HG03457 (cell line): Measurements from ENCODE around the gene FOXJ3.

Source experiments
- ATAC-seq: cut with Tn5 transposase; IDR thresholded peaks from one replicate; pipeline ENCODE4 v1.9.1; 2021; ENCODE audit warnings: moderate number of reproducible peaks; ENCODE audit not compliant: unreplicated experiment

Gene FOXJ3

DNA sequence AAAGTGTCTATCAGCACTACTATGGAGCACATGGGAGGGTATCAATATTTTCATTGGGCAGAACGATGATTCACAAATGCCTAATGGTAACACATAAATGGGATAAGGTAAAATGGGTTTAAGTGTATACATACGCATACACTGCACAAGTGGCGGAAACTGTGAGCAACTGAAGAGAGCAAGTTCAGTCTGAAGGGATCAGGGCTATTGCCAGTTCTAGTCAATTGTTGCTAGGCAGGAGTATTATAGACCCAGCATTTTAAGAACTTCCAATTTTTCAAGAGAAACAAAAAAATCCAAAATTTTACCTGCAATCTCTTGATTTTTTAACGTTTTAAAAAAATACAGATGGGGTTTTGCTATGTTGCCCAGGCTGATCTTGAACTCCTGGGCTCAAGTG is 23.1 kb downstream of the FOXJ3 start:
- no peak for ATAC-seq

DNA sequence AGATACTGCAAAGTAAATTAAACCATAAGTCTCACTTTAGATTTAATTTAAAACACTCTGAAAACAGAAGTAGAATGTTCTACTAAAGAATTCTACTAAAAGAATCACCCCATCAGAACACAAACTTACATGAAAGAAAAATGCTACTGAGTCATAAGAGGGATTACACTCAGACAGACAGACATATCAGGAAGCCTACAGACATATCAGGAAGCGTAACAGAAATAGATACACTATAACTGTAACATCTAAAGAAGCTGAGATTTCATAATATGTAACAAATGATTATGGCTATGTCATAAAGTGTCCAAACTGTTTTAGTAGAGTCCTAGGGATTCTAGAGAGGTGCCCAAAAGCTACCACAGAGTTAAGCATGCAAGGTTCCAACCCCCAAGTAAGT is 23.9 kb downstream of the FOXJ3 start:
- ATAC-seq: no peak

DNA sequence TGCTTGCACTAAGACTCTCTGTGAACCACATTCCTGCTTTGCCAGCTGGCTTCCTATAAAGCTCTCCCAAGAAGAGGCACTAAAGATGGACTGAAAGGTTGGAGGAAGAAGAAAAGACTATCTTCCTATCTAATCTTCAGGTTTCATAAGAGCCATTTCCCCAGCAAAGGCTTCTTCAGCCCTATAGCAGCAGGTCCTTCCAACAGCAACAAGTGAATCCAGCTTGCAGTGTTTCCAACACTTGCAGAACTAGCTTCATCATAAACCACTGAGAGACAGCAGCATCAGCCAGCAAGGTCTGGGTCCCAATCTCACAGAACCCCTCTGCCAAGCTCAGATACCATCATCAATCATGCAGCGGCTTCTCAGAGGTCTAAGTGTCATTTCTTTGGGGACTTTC is 28.1 kb downstream of the FOXJ3 start:
- ATAC-seq: no peak

DNA sequence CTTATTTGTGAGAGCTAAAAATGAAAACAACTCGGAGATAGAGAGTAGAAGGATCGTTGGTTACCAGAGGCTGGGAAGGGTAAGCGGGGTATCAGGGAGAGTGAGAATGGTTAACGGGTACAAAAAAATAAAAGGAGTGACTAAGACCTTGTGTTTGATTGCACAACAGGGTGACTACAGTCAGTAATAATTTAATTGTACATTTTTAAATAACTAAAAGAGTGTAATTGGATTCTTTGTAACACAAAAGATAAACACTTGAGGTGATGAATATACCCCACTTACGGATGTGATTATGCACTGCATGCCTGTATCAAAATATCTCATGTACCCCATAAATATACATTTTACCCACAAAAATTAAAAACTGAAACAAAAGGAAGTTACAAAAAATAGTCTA is 29.4 kb downstream of the FOXJ3 start:
- no peak for ATAC-seq

DNA sequence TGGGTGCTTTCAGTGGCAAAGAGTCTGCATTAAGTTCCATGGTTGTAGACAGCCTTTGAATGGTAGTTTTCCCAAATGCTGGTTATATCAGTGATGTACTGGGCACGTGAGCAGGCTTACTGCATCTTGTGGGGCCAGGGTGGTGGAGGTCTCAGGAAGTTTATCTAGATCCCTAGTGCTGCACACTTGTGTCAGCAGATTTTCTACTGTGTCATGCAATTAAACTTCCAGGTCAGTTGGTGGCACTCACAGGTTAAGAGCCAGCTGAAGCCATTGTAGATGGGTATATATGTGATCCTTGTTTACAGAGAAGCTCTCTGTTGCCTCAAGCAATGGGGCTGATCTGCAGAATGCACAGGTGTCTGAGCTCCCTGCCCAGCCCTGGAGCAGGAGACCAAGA is 33.0 kb downstream of the FOXJ3 start:
- no peak for ATAC-seq

GRCh38 chr1:42298520-42298919 is 36.5 kb downstream of the FOXJ3 start:
- no peak for ATAC-seq

DNA sequence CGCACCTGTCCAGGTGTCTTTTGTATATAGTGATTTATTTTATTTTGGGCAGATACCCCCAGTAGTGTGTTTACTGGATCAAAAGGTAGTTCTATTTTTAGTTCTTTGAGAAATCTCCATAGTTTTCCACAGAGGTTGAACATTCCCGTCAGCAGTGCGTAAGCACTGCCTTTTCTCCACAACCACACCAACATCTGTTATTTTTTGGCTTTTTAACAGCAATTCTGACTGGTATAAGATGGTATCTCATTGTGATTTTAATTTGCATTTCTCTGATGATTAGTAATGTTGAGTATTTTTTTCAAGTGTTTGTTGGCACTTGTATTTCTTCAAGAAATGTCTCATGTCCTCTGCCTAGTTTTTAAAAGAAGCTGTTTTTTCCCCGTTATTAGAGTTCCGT is 39.2 kb downstream of the FOXJ3 start:
- ATAC-seq: no peak

- ATAC-seq: no peak
These were observed 44.9 kb downstream of the FOXJ3 start for GRCh38 chr1:42290130-42290529.

DNA sequence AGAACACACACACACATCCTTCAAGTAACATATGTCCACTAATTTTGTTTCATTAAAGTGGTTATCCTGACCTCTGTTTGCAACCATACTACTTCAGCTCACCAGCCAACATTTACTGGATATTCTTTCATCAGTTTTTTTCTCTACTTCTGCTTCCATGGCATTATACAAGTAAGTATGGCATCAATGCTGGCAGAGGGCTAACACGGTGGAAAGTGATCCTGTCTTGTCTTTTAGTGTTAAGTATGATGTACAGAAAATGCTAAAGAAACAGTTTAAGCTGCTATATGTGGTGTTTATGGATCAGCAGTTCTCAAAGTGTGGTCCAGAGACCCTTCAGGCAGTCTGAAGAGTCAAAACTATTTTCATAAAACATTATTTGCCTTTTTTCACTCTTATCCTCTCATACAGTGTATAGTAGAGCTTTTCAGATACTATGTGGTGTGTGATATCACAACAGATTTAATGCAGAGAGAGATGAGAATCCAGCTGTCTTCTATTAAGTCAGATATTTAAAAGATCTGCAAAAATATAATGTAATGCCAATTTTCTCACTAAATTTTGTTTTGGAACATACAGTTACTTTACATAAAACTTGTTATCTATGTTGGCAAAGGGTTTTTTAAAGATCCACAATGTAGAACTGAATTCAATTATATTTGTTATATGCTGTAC is 46.6 kb downstream of the FOXJ3 start:
- no peak for ATAC-seq

GRCh38 chr1:42282867-42283583 is 52.0 kb downstream of the FOXJ3 start:
- ATAC-seq: no peak

DNA sequence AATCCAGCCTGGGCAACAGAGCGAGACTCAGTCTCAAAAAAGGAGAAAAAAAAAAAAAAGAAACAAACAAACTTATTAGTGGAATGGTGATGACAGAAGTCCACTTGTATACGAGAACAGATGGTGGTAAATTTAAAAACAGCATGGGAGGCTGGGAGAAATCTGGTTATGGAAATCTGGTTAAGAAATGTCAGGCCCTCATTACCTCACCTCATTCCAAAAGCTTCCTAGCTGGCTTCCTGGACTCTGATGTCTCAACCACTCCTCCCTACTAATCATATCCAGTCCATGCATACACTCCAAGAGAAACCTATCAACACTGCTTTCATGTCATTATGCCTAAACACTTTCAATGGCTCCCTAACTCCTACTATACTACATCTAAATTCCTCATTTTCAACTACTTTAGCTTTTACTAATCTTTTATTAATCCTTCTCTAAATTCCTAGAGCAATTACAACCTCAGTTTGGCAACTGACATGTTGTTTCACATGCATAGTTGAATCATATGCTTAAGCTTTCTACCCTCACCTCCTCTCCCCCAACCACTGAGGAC is 52.9 kb downstream of the FOXJ3 start:
- ATAC-seq: no peak

GRCh38 chr1:42280821-42281220 is 54.2 kb downstream of the FOXJ3 start:
- ATAC-seq: no peak

DNA sequence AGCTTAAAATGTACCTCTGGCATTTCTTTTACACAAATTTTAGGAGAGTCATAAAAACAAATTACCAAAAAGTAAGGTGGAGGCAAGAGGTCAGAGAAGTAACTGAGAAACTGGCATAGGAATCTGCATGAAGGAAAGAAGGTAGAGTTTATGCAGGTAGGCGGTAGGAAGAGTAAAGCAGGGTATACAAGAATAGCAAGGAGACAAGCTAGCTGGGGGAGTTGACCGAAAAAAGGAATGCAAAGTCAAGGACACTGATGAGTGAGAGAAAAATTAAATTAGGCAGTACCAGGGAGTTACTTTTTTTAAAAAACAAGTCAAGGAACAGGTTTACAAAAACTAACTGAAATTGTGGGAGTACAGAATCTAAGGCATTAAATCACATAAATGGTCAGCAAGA is 56.0 kb downstream of the FOXJ3 start:
- ATAC-seq: no peak

DNA sequence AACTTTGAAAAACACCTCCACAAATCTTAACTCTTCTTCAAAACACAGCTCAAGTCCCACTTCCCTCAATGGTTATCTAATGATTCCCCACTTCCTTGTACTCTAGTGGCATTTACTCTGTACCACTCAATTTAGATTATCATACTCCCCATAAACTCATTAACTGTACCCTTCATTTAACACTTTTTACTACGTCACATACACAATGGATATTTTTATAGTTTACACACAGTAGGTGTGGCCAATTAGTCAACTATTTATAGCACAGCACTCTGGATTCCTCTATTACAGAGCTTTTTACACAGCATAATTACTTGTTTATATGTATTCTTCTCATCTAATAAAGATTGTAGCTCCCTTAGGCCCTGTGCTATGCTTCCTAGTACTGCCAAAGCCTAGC is 62.1 kb downstream of the FOXJ3 start:
- no peak for ATAC-seq

DNA sequence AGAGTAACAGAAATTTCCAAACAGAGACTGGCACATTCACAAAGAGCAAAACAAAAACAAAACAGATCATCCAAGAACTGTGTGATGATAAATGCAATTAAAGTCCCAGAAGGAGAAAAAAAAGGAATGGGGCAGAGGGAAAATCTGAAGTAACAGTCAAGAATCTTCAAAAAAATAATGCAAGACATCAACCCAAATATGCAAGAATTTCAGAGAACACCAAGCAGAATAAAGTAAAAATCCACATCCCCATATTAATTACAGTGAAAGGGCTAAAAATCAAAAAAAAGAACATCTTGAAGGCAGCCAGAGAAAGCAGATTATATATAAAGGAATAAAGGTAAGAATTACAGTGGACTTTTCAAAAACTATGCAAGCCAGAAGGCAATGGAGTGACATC is 67.1 kb downstream of the FOXJ3 start:
- no peak for ATAC-seq

- no peak for ATAC-seq
These were observed 68.5 kb downstream of the FOXJ3 start for GRCh38 chr1:42266253-42267135.

- ATAC-seq: no peak
These were observed 70.4 kb downstream of the FOXJ3 start for GRCh38 chr1:42264511-42265190.

GRCh38 chr1:42263019-42263418 is 72.0 kb downstream of the FOXJ3 start:
- no peak for ATAC-seq

GRCh38 chr1:42260376-42261070 is 74.5 kb downstream of the FOXJ3 start:
- no peak for ATAC-seq

- no peak for ATAC-seq
These were observed 75.3 kb downstream of the FOXJ3 start for GRCh38 chr1:42259739-42260064.
